NCI-H1436 treated with DMSO at 0.1 percent for 48 hours (cell line): ENCODE results near the gene RAPGEF1.
"Not testable (repeated sequence)": the region's sequence is repeated elsewhere in the genome, so short reads cannot be mapped to it uniquely, and the experiment has no call there.

Source experiments
- DNase-seq: peaks from one replicate; lab custom pipeline; 2025; lab: John Stamatoyannopoulos, UW

The RAPGEF1 gene

GRCh38 chr9:131690941-131691573 is 48.8 kb downstream of the RAPGEF1 start:
- DNase-seq, result no peak

GRCh38 chr9:131690462-131690861 is 49.4 kb downstream of the RAPGEF1 start:
- DNase-seq, result no peak

GRCh38 chr9:131688377-131688776 is 51.5 kb downstream of the RAPGEF1 start:
- no peak for DNase-seq

GRCh38 chr9:131685753-131686706 is 53.8 kb downstream of the RAPGEF1 start:
- no peak for DNase-seq

GRCh38 chr9:131683094-131683493 is 56.8 kb downstream of the RAPGEF1 start:
- not testable (repeated sequence) for DNase-seq

- DNase-seq, result no peak
Measured at GRCh38 chr9:131682261-131682660, 57.6 kb downstream of the RAPGEF1 start.

- not testable (repeated sequence) for DNase-seq
Measured at GRCh38 chr9:131681826-131682225, 58.0 kb downstream of the RAPGEF1 start.

- not testable (repeated sequence) for DNase-seq
Measured at GRCh38 chr9:131681108-131681507, 58.8 kb downstream of the RAPGEF1 start.

GRCh38 chr9:131679261-131680020 is 60.4 kb downstream of the RAPGEF1 start:
- no peak for DNase-seq

GRCh38 chr9:131678499-131679111 is 61.3 kb downstream of the RAPGEF1 start:
- no peak for DNase-seq

GRCh38 chr9:131677444-131678180 is 62.3 kb downstream of the RAPGEF1 start:
- DNase-seq, result no peak

GRCh38 chr9:131677049-131677443 is 62.8 kb downstream of the RAPGEF1 start:
- no peak for DNase-seq

- DNase-seq, result no peak
Measured at GRCh38 chr9:131676431-131676972, 63.4 kb downstream of the RAPGEF1 start.

GRCh38 chr9:131675437-131676022 is 64.3 kb downstream of the RAPGEF1 start:
- no peak for DNase-seq

- no peak for DNase-seq
Measured at GRCh38 chr9:131674425-131675421, 65.2 kb downstream of the RAPGEF1 start.

GRCh38 chr9:131673531-131673930 is 66.3 kb downstream of the RAPGEF1 start:
- DNase-seq, result no peak

- no peak for DNase-seq
Measured at GRCh38 chr9:131673068-131673467, 66.8 kb downstream of the RAPGEF1 start.

- DNase-seq, result no peak
Measured at GRCh38 chr9:131672451-131672850, 67.4 kb downstream of the RAPGEF1 start.

- DNase-seq, result no peak
Measured at GRCh38 chr9:131671133-131671520, 68.7 kb downstream of the RAPGEF1 start.
